Thoracic aorta (tissue), 2 donors: ENCODE data around the gene ANKMY1. TPM values are rescaled to one million over a fixed set of nuclear protein-coding genes. Genes with fewer than 3 reads are reported as not detected.

ENCODE experiments used
- ATAC-seq: fragments of 150-250 bp; one replicate; pipeline ENCODE4 v1.8.0; 2017; ENCODE audit warnings: low read depth; ENCODE audit not compliant: insufficient number of reproducible peaks, low FRiP score
- DNase-seq: peaks from one replicate; pipeline ENCODE4 v3.0.0-alpha.2; 2020; ENCODE audit warnings: low spot score
- H3K27ac ChIP-seq, 2 donors: fragments of 200-600 bp; sonication (generic); 1 replicate in 1 of 2; 2 replicates in 1 of 2; pipeline ENCODE4 v1.5.1; 2016; ENCODE audit warnings: mild to moderate bottlenecking in 2 of 2, moderate library complexity in 2 of 2
- H3K27me3 ChIP-seq: fragments of 200-600 bp; sonication (generic); replicated peaks from 2 replicates; pipeline ENCODE4 v1.6.0; 2016; ENCODE audit warnings: mild to moderate bottlenecking; ENCODE audit not compliant: insufficient read depth
- H3K36me3 ChIP-seq: fragments of 200-600 bp; sonication (generic); one replicate; pipeline ENCODE4 v1.5.1; 2016
- H3K4me1 ChIP-seq, 2 donors: fragments of 200-600 bp; sonication (generic); 1 replicate in 1 of 2; 2 replicates in 1 of 2; pipeline versions ENCODE4 v1.5.1 to v1.6.0; 2016; ENCODE audit warnings: low read depth in 2 of 2, mild to moderate bottlenecking in 1 of 2; ENCODE audit not compliant: control insufficient read depth in 1 of 2
- H3K4me3 ChIP-seq: fragments of 200-600 bp; sonication (generic); 2 replicates; pipeline ENCODE4 v1.5.1; 2016; ENCODE audit warnings: mild to moderate bottlenecking
- H3K9me3 ChIP-seq: fragments of 200-600 bp; sonication (generic); 2 replicates; pipeline ENCODE4 v1.5.1; 2016
- CTCF ChIP-seq: fragments of 200-600 bp; sonication (generic); IDR thresholded peaks from one replicate; pipeline ENCODE4 v1.5.1; 2019; ENCODE audit warnings: antibody characterized with exemption
- total RNA-seq, 2 donors: library from RNA; depleted of rRNA; stranded (reverse); fragments of >200 nt; gene quantifications; one replicate each; pipeline versions ENCODE4 v1.1.0 to v1.2.3, GENCODE V29; 2016

Gene ANKMY1
- total RNA-seq, 2 donors from 2014 or later = 20.0 to 44.8 TPM

- Histone ChIP-seq H3K4me1 (peaks cover 13 to 31% of the 10 kb centered on the region in 2 donors), H3K27ac (no peak overlapping the region), H3K27me3 (no peaks in the 10 kb centered on the region), H3K4me3 (no peak overlapping the region), H3K9me3 (no peaks in the 10 kb centered on the region), H3K36me3 (no peaks in the 10 kb centered on the region)
- ATAC-seq = no peak
- TF ChIP-seq CTCF = no peak
- no peak for DNase-seq
Measured at GRCh38 chr2:240451108-240451611, 106.6 kb downstream of the ANKMY1 start.

- Histone ChIP-seq H3K27ac (no peak overlapping the region), H3K4me1 (peaks cover 13 to 31% of the 10 kb centered on the region in 2 donors), H3K27me3 (no peaks in the 10 kb centered on the region), H3K36me3 (no peaks in the 10 kb centered on the region), H3K4me3 (no peak overlapping the region), H3K9me3 (no peaks in the 10 kb centered on the region)
- no peak for TF ChIP-seq CTCF
- no peak for DNase-seq
- no peak for ATAC-seq
Measured at GRCh38 chr2:240450532-240451107, 107.2 kb downstream of the ANKMY1 start.

- Histone ChIP-seq H3K9me3 (no peaks in the 10 kb centered on the region), H3K27me3 (no peaks in the 10 kb centered on the region), H3K27ac (no peak overlapping the region), H3K36me3 (no peaks in the 10 kb centered on the region), H3K4me1 (peaks cover 13 to 31% of the 10 kb centered on the region in 2 donors), H3K4me3 (no peak overlapping the region)
- no peak for DNase-seq
- ATAC-seq = no peak
- no peak for TF ChIP-seq CTCF
Measured at GRCh38 chr2:240449764-240450531, 107.8 kb downstream of the ANKMY1 start.

- ATAC-seq (no peak), DNase-seq (no peak)
- TF ChIP-seq CTCF = no peak
- no peaks in the 10 kb centered on the region for H3K36me3 ChIP-seq
- H3K27ac ChIP-seq = no peak overlapping the region
- H3K4me1 ChIP-seq = peaks cover 10 to 22% of the 10 kb centered on the region in 2 donors
- no peaks in the 10 kb centered on the region for H3K9me3 ChIP-seq
- H3K27me3 ChIP-seq = no peaks in the 10 kb centered on the region
- no peak overlapping the region for H3K4me3 ChIP-seq
Measured at GRCh38 chr2:240448387-240449274, 109.2 kb downstream of the ANKMY1 start.

GRCh38 chr2:240447934-240448333 lies 109.9 kb downstream of the ANKMY1 start:
- H3K4me3 ChIP-seq = no peak overlapping the region
- H3K36me3 ChIP-seq = no peaks in the 10 kb centered on the region
- TF ChIP-seq CTCF = no peak
- no peaks in the 10 kb centered on the region for H3K27me3 ChIP-seq
- no peaks in the 10 kb centered on the region for H3K9me3 ChIP-seq
- DNase-seq (no peak), ATAC-seq (no peak)
- peaks cover 9 to 21% of the 10 kb centered on the region in 2 donors for H3K4me1 ChIP-seq
- no peak overlapping the region for H3K27ac ChIP-seq
